Measurements from ENCODE around the gene UNC45A. TPM values are rescaled to one million over a fixed set of nuclear protein-coding genes. Genes with fewer than 3 reads are reported as not detected.
A peak's percentile ranks its signal among the peaks of the same experiment; 100 is the strongest.
"Not testable (repeated sequence)": the region's sequence is repeated elsewhere in the genome, so short reads cannot be mapped to it uniquely, and the experiment has no call there.

UNC45A gene
- total RNA-seq, 3 donors from 2014 or later (not counting 1 experiment from before 2014, with no cell fraction given): 39.0 to 58.1 (median 51.5) TPM

DNA sequence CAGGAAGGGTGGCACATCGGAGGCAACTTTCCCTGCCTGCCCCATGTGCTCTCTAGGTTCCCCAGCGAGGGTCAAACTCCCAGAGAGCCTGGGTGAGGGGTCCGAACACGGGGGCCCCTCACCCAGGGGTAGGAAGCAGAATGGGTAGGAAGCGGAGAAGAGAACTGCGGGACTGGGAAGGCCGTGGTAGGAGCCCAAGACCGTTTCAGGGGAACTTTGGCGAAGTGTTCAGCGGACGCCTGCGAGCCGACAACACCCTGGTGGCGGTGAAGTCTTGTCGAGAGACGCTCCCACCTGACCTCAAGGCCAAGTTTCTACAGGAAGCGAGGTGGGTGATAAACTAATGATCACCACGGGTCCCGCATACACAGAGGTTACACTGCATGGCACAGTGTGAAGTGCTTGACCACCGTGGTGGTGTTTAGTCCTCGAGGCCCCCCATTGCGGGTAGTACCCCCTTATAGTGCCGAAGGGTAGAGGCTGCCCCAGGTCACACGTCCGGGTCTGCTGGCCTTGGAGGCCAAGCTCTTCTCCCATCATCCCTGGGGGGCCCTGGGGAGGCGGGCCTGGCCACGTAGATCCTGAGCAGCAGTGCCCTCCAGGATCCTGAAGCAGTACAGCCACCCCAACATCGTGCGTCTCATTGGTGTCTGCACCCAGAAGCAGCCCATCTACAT lies 42.4 kb upstream of the UNC45A start:
- no peak overlapping the region for H3K4me3 ChIP-seq (ENCODE audit: low read length)
- H3K36me3 ChIP-seq (ENCODE audit: control insufficient read depth, insufficient read depth, low read length): peaks cover 59% of the 10 kb centered on the region
- intact Hi-C loops (cut with micrococcal nuclease): no loop called here
- H3K4me1 ChIP-seq (ENCODE audit: control insufficient read depth, insufficient read depth, low read length): peaks cover 16% of the 10 kb centered on the region
- Mint-ChIP-seq H3K36me3 (no peaks in the 10 kb centered on the region), H3K27ac (no peak overlapping the region), H3K27me3 (ENCODE audit: low read depth in 2 of 2) (no peaks in the 10 kb centered on the region), H3K9me3 (no peaks in the 10 kb centered on the region), H3K4me1 (peaks cover 0 to 10% of the 10 kb centered on the region in 2 donors), H3K4me3 (no peak overlapping the region)
- ATAC-seq: no peak
- H3K9me3 ChIP-seq (ENCODE audit: control insufficient read depth, insufficient read depth, low read length): no peaks in the 10 kb centered on the region
- whole genome bisulfite sequencing (ENCODE audit: insufficient coverage): 94% methylated on average over 29 of the region's 29 CpGs
- no peak for DNase-seq
- TF ChIP-seq, protein P1, sequence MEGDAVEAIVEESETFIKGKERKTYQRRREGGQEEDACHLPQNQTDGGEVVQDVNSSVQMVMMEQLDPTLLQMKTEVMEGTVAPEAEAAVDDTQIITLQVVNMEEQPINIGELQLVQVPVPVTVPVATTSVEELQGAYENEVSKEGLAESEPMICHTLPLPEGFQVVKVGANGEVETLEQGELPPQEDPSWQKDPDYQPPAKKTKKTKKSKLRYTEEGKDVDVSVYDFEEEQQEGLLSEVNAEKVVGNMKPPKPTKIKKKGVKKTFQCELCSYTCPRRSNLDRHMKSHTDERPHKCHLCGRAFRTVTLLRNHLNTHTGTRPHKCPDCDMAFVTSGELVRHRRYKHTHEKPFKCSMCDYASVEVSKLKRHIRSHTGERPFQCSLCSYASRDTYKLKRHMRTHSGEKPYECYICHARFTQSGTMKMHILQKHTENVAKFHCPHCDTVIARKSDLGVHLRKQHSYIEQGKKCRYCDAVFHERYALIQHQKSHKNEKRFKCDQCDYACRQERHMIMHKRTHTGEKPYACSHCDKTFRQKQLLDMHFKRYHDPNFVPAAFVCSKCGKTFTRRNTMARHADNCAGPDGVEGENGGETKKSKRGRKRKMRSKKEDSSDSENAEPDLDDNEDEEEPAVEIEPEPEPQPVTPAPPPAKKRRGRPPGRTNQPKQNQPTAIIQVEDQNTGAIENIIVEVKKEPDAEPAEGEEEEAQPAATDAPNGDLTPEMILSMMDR (IDR thresholded peaks at IDR 0.05): no peak
- no peak overlapping the region for H3K27ac ChIP-seq (ENCODE audit: low read length)
- no peaks in the 10 kb centered on the region for H3K27me3 ChIP-seq (ENCODE audit: control insufficient read depth, insufficient read depth, low read length)

DNA sequence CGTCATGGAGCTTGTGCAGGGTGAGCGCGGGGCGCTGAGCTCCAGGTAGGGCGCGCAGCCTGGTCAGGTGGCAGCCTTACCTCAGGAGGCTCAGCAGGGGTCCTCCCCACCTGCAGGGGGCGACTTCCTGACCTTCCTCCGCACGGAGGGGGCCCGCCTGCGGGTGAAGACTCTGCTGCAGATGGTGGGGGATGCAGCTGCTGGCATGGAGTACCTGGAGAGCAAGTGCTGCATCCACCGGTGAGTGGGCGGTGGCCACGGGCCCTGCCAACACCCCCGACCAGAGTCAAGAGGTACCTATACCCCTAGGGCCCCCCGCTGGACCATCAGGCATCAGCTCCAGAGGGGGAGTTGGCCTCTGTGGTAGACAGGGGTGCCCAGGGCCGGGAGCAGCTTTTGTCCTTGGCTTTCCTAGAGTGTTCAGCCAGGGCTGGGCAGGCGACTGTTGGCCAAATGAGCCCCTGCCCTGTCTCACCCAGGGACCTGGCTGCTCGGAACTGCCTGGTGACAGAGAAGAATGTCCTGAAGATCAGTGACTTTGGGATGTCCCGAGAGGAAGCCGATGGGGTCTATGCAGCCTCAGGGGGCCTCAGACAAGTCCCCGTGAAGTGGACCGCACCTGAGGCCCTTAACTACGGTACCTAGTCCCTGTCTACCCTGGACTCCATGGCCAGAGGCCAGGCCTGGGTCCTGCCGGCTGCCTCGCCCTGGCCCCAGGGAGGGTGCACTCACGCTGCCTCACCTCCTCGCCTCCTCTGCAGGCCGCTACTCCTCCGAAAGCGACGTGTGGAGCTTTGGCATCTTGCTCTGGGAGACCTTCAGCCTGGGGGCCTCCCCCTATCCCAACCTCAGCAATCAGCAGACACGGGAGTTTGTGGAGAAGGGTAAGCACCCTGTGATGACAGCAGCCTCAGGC lies 41.7 kb upstream of the UNC45A start:
- no peaks in the 10 kb centered on the region for H3K27me3 ChIP-seq (ENCODE audit: control insufficient read depth, insufficient read depth, low read length)
- H3K4me1 Mint-ChIP-seq: peaks cover 0 to 9% of the 10 kb centered on the region in 2 donors
- no peak overlapping the region for H3K4me3 Mint-ChIP-seq
- no peak overlapping the region for H3K4me3 ChIP-seq (ENCODE audit: low read length)
- DNase-seq: no peak
- no peaks in the 10 kb centered on the region for H3K36me3 Mint-ChIP-seq
- no peak for ATAC-seq
- H3K36me3 ChIP-seq (ENCODE audit: control insufficient read depth, insufficient read depth, low read length): peaks cover 56% of the 10 kb centered on the region
- intact Hi-C loops (cut with micrococcal nuclease): no loop called here
- TF ChIP-seq, protein P1 (IDR thresholded peaks at IDR 0.05): no peak
- no peaks in the 10 kb centered on the region for H3K9me3 Mint-ChIP-seq
- H3K27ac Mint-ChIP-seq: no peak overlapping the region
- H3K9me3 ChIP-seq (ENCODE audit: control insufficient read depth, insufficient read depth, low read length): no peaks in the 10 kb centered on the region
- H3K27ac ChIP-seq (ENCODE audit: low read length): no peak overlapping the region
- H3K4me1 ChIP-seq (ENCODE audit: control insufficient read depth, insufficient read depth, low read length): peaks cover 16% of the 10 kb centered on the region
- no peaks in the 10 kb centered on the region for H3K27me3 Mint-ChIP-seq (ENCODE audit: low read depth in 2 of 2)
- 96% methylated on average over 32 of the region's 33 CpGs for WGBS (ENCODE audit: insufficient coverage)

DNA sequence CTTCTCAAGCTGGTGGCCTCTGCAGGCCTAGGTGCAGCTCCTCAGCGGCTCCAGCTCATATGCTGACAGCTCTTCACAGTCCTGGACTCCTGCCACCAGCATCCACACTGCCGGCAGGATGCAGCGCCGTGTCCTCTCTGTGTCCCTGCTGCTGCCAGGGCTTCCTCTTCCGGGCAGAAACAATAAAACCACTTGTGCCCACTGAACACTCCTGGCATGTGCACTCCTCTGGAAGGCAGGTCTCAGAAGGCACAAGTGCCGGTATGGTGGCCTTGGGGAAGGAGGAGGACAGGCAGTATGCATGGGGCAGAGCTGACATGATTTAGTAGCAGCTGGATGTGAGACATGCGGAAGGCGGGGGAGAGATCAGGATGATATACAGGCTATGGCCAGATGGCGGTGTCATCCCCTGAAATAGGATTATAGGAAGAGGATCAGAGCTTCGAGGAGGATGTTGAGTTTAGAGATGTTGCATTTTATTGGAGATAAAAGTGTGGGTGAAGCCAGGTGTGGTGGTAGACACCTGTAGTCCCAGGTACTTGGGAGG lies 39.4 kb upstream of the UNC45A start:
- DNase-seq (no peak), ATAC-seq (no peak)
- Histone ChIP-seq H3K27ac (ENCODE audit: low read length) (no peak overlapping the region), H3K4me3 (ENCODE audit: low read length) (no peak overlapping the region), H3K36me3 (ENCODE audit: control insufficient read depth, insufficient read depth, low read length) (peaks cover 46% of the 10 kb centered on the region), H3K4me1 (ENCODE audit: control insufficient read depth, insufficient read depth, low read length) (no peaks in the 10 kb centered on the region), H3K9me3 (ENCODE audit: control insufficient read depth, insufficient read depth, low read length) (no peaks in the 10 kb centered on the region), H3K27me3 (ENCODE audit: control insufficient read depth, insufficient read depth, low read length) (no peaks in the 10 kb centered on the region)
- Mint-ChIP-seq H3K27me3 (ENCODE audit: low read depth in 2 of 2) (no peaks in the 10 kb centered on the region), H3K36me3 (no peaks in the 10 kb centered on the region), H3K27ac (peak overlapping the region in 1 of 2 donors; percentile 64), H3K4me1 (no peaks in the 10 kb centered on the region), H3K9me3 (no peaks in the 10 kb centered on the region), H3K4me3 (no peak overlapping the region)
- intact Hi-C loops (cut with micrococcal nuclease): no loop called here
- 90% methylated on average over 10 of the region's 10 CpGs for WGBS (ENCODE audit: insufficient coverage)
- TF ChIP-seq, protein P1 (IDR thresholded peaks at IDR 0.05): no peak

DNA sequence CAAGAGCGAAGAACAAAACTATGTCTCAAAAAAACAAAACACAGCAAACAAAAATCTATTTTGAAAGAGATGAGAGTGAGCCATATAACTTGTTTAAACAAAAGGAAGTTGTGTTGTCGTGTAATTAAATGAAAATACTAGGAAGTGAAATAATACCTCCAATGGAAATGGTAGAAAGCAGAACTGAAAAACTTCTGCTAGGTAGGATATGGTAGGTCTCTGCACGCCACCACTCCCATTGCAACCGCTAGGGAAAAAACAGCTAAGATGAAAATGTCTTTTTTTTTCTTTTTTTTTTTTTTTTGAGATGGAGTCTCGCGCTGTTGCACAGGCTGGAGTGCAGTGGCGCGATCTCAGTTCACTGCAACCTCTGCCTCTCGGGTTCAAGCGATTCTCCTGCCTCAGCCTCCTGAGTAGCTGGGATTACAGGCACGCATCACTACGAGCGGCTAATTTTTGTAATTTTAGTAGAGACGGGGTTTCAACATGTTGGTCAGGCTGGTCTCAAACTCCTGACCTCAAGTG lies 37.9 kb upstream of the UNC45A start:
- H3K4me3 ChIP-seq (ENCODE audit: low read length); DNase-seq; H3K27me3 ChIP-seq (ENCODE audit: control insufficient read depth, insufficient read depth, low read length); H3K9me3 ChIP-seq (ENCODE audit: control insufficient read depth, insufficient read depth, low read length); intact Hi-C loops (cut with micrococcal nuclease); H3K4me1 ChIP-seq (ENCODE audit: control insufficient read depth, insufficient read depth, low read length); H3K27ac ChIP-seq (ENCODE audit: low read length); H3K36me3 Mint-ChIP-seq; ATAC-seq; H3K4me3 Mint-ChIP-seq; H3K27ac Mint-ChIP-seq; H3K27me3 Mint-ChIP-seq (ENCODE audit: low read depth in 2 of 2); H3K9me3 Mint-ChIP-seq: not testable (repeated sequence)
- peaks cover 31% of the 10 kb centered on the region for H3K36me3 ChIP-seq (ENCODE audit: control insufficient read depth, insufficient read depth, low read length)
- H3K4me1 Mint-ChIP-seq: peaks cover 11 to 12% of the 10 kb centered on the region in 2 donors
- WGBS (ENCODE audit: insufficient coverage): 81% methylated on average over 13 of the region's 14 CpGs
